ENCODE measurements around the gene ATF6.

The ATF6 gene

GRCh38 chr1:161728376-161729226 lies 37.5 kb upstream of the ATF6 start:
- TF ChIP-seq CTCF (IDR thresholded peaks at IDR 0.05; ENCODE audit: low read depth, low read length), result no peak
- no peak for DNase-seq (ENCODE audit: extremely low read depth, low read depth)

DNA sequence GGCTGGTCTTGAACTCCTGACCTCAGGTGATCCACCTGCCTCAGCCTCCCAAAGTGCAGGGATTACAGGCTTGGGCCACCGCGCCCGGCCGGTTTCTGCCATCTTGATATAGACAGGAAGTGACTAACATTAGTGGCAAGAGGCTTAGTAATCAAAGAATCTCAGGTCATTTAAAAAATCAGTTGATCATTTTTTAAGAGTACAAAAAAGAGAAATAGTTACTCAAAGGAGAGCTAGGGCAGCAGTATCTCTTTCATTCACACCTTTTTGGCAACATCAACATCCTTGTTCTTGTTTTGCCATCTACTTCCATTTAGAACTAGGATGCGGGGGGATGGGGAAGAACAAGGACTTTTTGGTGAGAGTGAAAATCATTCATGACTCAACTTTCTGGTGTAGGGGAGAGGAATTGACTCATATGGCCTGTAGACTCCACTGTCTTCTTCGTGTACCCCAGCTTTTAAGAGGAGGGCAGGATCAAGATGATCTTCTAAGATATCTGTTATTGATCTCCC lies 36.0 kb upstream of the ATF6 start:
- no peak for TF ChIP-seq CTCF (IDR thresholded peaks at IDR 0.05; ENCODE audit: low read depth, low read length)
- DNase-seq (ENCODE audit: extremely low read depth, low read depth), result no peak

GRCh38 chr1:161731241-161731640 lies 34.9 kb upstream of the ATF6 start:
- TF ChIP-seq CTCF (IDR thresholded peaks at IDR 0.05; ENCODE audit: low read depth, low read length), result no peak
- DNase-seq (ENCODE audit: extremely low read depth, low read depth), result no peak

DNA sequence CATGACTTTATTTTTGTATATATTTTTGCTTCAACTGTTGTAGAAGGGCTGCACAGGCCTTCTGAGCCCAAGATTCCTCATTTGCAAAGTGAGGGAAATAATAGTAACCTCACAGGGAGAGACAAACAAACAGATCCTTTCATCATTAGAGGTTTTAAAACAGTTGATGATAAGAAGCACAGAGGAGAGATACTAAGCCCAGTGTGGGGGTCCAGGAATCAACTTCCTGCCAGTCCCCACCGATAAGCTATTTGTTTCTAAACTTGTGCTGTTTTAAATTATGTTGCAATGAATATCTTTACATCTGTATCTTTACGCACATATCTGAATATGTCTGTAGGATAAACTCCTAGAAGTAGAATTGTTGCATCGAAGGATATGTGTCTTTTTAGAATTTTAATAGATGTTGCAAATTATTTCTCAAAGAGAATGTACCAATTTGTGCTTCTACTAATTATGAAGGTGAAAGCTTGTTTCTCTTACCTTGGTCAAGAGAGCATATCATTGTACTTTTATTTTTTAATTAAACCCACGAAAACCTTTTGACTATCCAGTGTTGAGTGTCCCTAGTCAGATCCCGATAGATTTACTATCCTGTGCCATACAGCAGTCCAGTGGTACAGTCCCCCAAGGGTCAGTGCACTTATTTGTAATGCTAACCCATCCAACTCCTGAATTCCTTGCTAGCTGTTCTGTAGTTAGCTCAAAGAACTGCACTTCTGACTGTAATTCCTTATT lies 34.0 kb upstream of the ATF6 start:
- no peak for DNase-seq (ENCODE audit: extremely low read depth, low read depth)
- no peak for TF ChIP-seq CTCF (IDR thresholded peaks at IDR 0.05; ENCODE audit: low read depth, low read length)

- DNase-seq (ENCODE audit: extremely low read depth, low read depth), result no peak
- TF ChIP-seq CTCF (IDR thresholded peaks at IDR 0.05; ENCODE audit: low read depth, low read length), result no peak
Measured at GRCh38 chr1:161733526-161733925, 32.6 kb upstream of the ATF6 start.

DNA sequence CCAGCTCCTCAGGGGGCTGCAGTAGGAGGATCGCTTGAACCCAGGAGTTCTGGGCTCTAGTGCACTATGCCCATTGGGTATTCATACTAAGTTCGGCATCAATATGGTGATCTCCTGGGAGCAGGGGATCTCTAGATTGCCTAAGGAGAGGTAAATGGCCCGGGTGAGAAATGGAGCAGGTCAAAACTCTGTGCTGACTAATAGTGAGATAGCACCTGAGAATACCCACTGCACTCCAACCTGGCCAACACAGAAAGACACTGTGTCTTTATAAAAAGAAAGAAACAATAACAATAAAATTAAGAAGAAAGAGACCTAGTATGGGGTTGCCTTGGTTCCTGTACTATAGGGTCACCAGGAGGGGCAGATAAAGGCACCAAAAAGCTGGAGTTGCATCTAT lies 30.3 kb upstream of the ATF6 start:
- no peak for DNase-seq (ENCODE audit: extremely low read depth, low read depth)
- TF ChIP-seq CTCF (IDR thresholded peaks at IDR 0.05; ENCODE audit: low read depth, low read length), result no peak
